Activated CD4-positive, alpha-beta T cell treated with anti-CD3 and anti-CD28 coated beads, Interleukin-2, amount 10 ng/mL, durations not matched to agents 24 days and 14 days (primary cell): ENCODE results near the gene SLC46A2. TPM values are rescaled to one million over a fixed set of nuclear protein-coding genes. Genes with fewer than 3 reads are reported as not detected.

Experiments
- DNase-seq: peaks from one replicate; pipeline ENCODE4 v3.0.0; 2022
- H3K27ac Mint-ChIP-seq: one replicate; pipeline ENCODE4 v1.8.0; 2022; ENCODE audit warnings: mild to moderate bottlenecking, mixed read lengths
- H3K27me3 Mint-ChIP-seq: one replicate; pipeline ENCODE4 v1.8.0; 2022; ENCODE audit warnings: mixed read lengths
- H3K36me3 Mint-ChIP-seq: one replicate; pipeline ENCODE4 v1.8.0; 2022; ENCODE audit warnings: low read depth, mild to moderate bottlenecking, mixed read lengths
- H3K4me1 Mint-ChIP-seq: one replicate; pipeline ENCODE4 v1.8.0; 2021; ENCODE audit warnings: mixed read lengths
- H3K4me3 Mint-ChIP-seq: one replicate; pipeline ENCODE4 v1.8.0; 2022; ENCODE audit warnings: mild to moderate bottlenecking, moderate library complexity, mixed read lengths
- H3K9me3 Mint-ChIP-seq: one replicate; pipeline ENCODE4 v1.8.0; 2021; ENCODE audit warnings: mixed read lengths
- intact Hi-C: fragments of 100-400 bp; cut with micrococcal nuclease; formaldehyde crosslinking; loops from one replicate; pipeline ENCODE4 v1.15.1; 2023
- total RNA-seq: library from RNA; stranded (reverse); gene quantifications from 2 replicates; pipeline ENCODE4 v1.2.3, GENCODE V29; 2022

SLC46A2 gene
- total RNA-seq, result not detected in 2 replicates

- Mint-ChIP-seq H3K36me3 (no peaks in the 10 kb centered on the region), H3K4me3 (no peak within 1 kb of the TSS), H3K27ac (no peak within 1 kb of the TSS), H3K9me3 (no peaks in the 10 kb centered on the region), H3K27me3 (peaks cover 38% of the 10 kb centered on the region), H3K4me1 (peaks cover 4% of the 10 kb centered on the region)
- intact Hi-C loops, result no loop called here
- no peak for DNase-seq
Observed at GRCh38 chr9:112890106-112891081, at the start of gene SLC46A2. Gene SLC46A2, minus strand, starts transcription at chr9:112890876. Its CDS starts 195 bp downstream, at chr9:112890681.

GRCh38 chr9:112939418-112939817 is 48.7 kb upstream of the SLC46A2 start:
- no peak overlapping the region for H3K4me3 Mint-ChIP-seq
- peaks cover under 1% of the 10 kb centered on the region for H3K9me3 Mint-ChIP-seq
- H3K36me3 Mint-ChIP-seq, result no peaks in the 10 kb centered on the region
- no peaks in the 10 kb centered on the region for H3K27me3 Mint-ChIP-seq
- no peaks in the 10 kb centered on the region for H3K4me1 Mint-ChIP-seq
- intact Hi-C loops, result no loop called here
- no peak overlapping the region for H3K27ac Mint-ChIP-seq
- no peak for DNase-seq

GRCh38 chr9:112933696-112934095 is 43.0 kb upstream of the SLC46A2 start:
- H3K27me3 Mint-ChIP-seq, result no peaks in the 10 kb centered on the region
- DNase-seq, result no peak
- no peak overlapping the region for H3K27ac Mint-ChIP-seq
- no peaks in the 10 kb centered on the region for H3K36me3 Mint-ChIP-seq
- H3K4me3 Mint-ChIP-seq, result no peak overlapping the region
- no peaks in the 10 kb centered on the region for H3K9me3 Mint-ChIP-seq
- H3K4me1 Mint-ChIP-seq, result no peaks in the 10 kb centered on the region
- intact Hi-C loops, result no loop called here

- no peak overlapping the region for H3K27ac Mint-ChIP-seq
- H3K4me3 Mint-ChIP-seq, result no peak overlapping the region
- no peak for DNase-seq
- no peaks in the 10 kb centered on the region for H3K9me3 Mint-ChIP-seq
- intact Hi-C loops, result no loop called here
- H3K36me3 Mint-ChIP-seq, result no peaks in the 10 kb centered on the region
- peaks cover 22% of the 10 kb centered on the region for H3K27me3 Mint-ChIP-seq
- peaks cover 3% of the 10 kb centered on the region for H3K4me1 Mint-ChIP-seq
Observed at GRCh38 chr9:112925058-112925641, 34.5 kb upstream of the SLC46A2 start.

- no peak for DNase-seq
- no peaks in the 10 kb centered on the region for H3K36me3 Mint-ChIP-seq
- H3K4me3 Mint-ChIP-seq, result no peak overlapping the region
- H3K27me3 Mint-ChIP-seq, result peaks cover 31% of the 10 kb centered on the region
- H3K27ac Mint-ChIP-seq, result no peak overlapping the region
- intact Hi-C loops, result loop anchor here (5.0 kb wide), 1 partner anchor 191 kb away; no protein-coding TSS in a partner anchor
- H3K4me1 Mint-ChIP-seq, result peaks cover 3% of the 10 kb centered on the region
- no peaks in the 10 kb centered on the region for H3K9me3 Mint-ChIP-seq
Observed at GRCh38 chr9:112921549-112921948, 30.9 kb upstream of the SLC46A2 start.

- H3K4me1 Mint-ChIP-seq, result peaks cover 3% of the 10 kb centered on the region
- intact Hi-C loops, result no loop called here
- no peak for DNase-seq
- H3K27me3 Mint-ChIP-seq, result peaks cover 24% of the 10 kb centered on the region
- H3K4me3 Mint-ChIP-seq, result no peak overlapping the region
- H3K27ac Mint-ChIP-seq, result no peak overlapping the region
- no peaks in the 10 kb centered on the region for H3K9me3 Mint-ChIP-seq
- no peaks in the 10 kb centered on the region for H3K36me3 Mint-ChIP-seq
Observed at GRCh38 chr9:112917987-112918362, 27.3 kb upstream of the SLC46A2 start.

- Mint-ChIP-seq H3K4me1 (peaks cover 3% of the 10 kb centered on the region), H3K9me3 (no peaks in the 10 kb centered on the region), H3K36me3 (no peaks in the 10 kb centered on the region), H3K27ac (no peak overlapping the region), H3K27me3 (peaks cover 22% of the 10 kb centered on the region), H3K4me3 (no peak overlapping the region)
- intact Hi-C loops, result no loop called here
- DNase-seq, result no peak
Observed at GRCh38 chr9:112917047-112917986, 26.6 kb upstream of the SLC46A2 start.

GRCh38 chr9:112914524-112914923 is 23.8 kb upstream of the SLC46A2 start:
- DNase-seq, result no peak
- Mint-ChIP-seq H3K4me1 (no peaks in the 10 kb centered on the region), H3K9me3 (no peaks in the 10 kb centered on the region), H3K27me3 (peaks cover 14% of the 10 kb centered on the region), H3K36me3 (no peaks in the 10 kb centered on the region), H3K27ac (no peak overlapping the region), H3K4me3 (no peak overlapping the region)
- intact Hi-C loops, result no loop called here

- H3K27me3 Mint-ChIP-seq, result peaks cover 7% of the 10 kb centered on the region
- no peak overlapping the region for H3K27ac Mint-ChIP-seq
- no peaks in the 10 kb centered on the region for H3K9me3 Mint-ChIP-seq
- no peak overlapping the region for H3K4me3 Mint-ChIP-seq
- no peaks in the 10 kb centered on the region for H3K4me1 Mint-ChIP-seq
- intact Hi-C loops, result no loop called here
- no peaks in the 10 kb centered on the region for H3K36me3 Mint-ChIP-seq
- no peak for DNase-seq
Observed at GRCh38 chr9:112913326-112913725, 22.6 kb upstream of the SLC46A2 start.

- no peaks in the 10 kb centered on the region for H3K4me1 Mint-ChIP-seq
- no peaks in the 10 kb centered on the region for H3K9me3 Mint-ChIP-seq
- H3K4me3 Mint-ChIP-seq, result no peak overlapping the region
- intact Hi-C loops, result no loop called here
- no peak for DNase-seq
- no peaks in the 10 kb centered on the region for H3K36me3 Mint-ChIP-seq
- peaks cover 7% of the 10 kb centered on the region for H3K27me3 Mint-ChIP-seq
- H3K27ac Mint-ChIP-seq, result no peak overlapping the region
Observed at GRCh38 chr9:112912636-112913035, 22.0 kb upstream of the SLC46A2 start.

- no peaks in the 10 kb centered on the region for H3K4me1 Mint-ChIP-seq
- no peak overlapping the region for H3K27ac Mint-ChIP-seq
- no peaks in the 10 kb centered on the region for H3K36me3 Mint-ChIP-seq
- H3K4me3 Mint-ChIP-seq, result no peak overlapping the region
- H3K27me3 Mint-ChIP-seq, result peaks cover 7% of the 10 kb centered on the region
- no peak for DNase-seq
- intact Hi-C loops, result no loop called here
- no peaks in the 10 kb centered on the region for H3K9me3 Mint-ChIP-seq
Observed at GRCh38 chr9:112911736-112912135, 21.1 kb upstream of the SLC46A2 start.

- Mint-ChIP-seq H3K9me3 (no peaks in the 10 kb centered on the region), H3K27ac (no peak overlapping the region), H3K4me3 (no peak overlapping the region), H3K4me1 (peaks cover 6% of the 10 kb centered on the region), H3K27me3 (peaks cover 13% of the 10 kb centered on the region), H3K36me3 (no peaks in the 10 kb centered on the region)
- DNase-seq, result no peak
- intact Hi-C loops, result no loop called here
Observed at GRCh38 chr9:112905084-112905483, 14.4 kb upstream of the SLC46A2 start.

- Mint-ChIP-seq H3K27ac (no peak overlapping the region), H3K27me3 (peaks cover 34% of the 10 kb centered on the region), H3K36me3 (no peaks in the 10 kb centered on the region), H3K9me3 (peaks cover 2% of the 10 kb centered on the region), H3K4me1 (peaks cover 17% of the 10 kb centered on the region), H3K4me3 (no peak overlapping the region)
- DNase-seq, result no peak
- intact Hi-C loops, result no loop called here
Observed at GRCh38 chr9:112900901-112901300, 10.2 kb upstream of the SLC46A2 start.
